ENCODE results near the gene FSCN2. TPM values are rescaled to one million over a fixed set of nuclear protein-coding genes. Genes with fewer than 3 reads are reported as not detected.

FSCN2 gene
- total and polyA plus RNA-seq, 10 of the 15 experiments (the other 5 are each of a cell fraction or from before 2014, with no cell fraction given), result 0.12 to 2.1 (median 0.65) TPM; not detected in 3

- no peaks in the 10 kb centered on the region for H3K4me1 ChIP-seq (ENCODE audit: control insufficient read depth, insufficient read depth, low read length)
- no peaks in the 10 kb centered on the region; the same call in 2 of the 3 replicates for H3K9me3 ChIP-seq (replicated peaks; ENCODE audit: control insufficient read depth, insufficient read depth, low read length)
- POLR2A ChIA-PET, result interaction anchor here (0.6 kb wide), 1 partner anchor 254 kb away, joined by 4 read pairs; no protein-coding TSS in a partner anchor
- no TSS peak for BruUV-seq (replicated peaks)
- CTCF ChIA-PET, result no interaction called here
- no peak for FAIRE-seq
- RAD21 ChIA-PET (ENCODE audit: unreplicated experiment), result interaction anchor here (1.1 to 1.5 kb wide), 2 partner anchors 12 to 207 kb away, joined by 3 to 4 read pairs; no protein-coding TSS in a partner anchor
- no peak overlapping the region for H3K27ac ChIP-seq (ENCODE audit: control insufficient read depth, insufficient read depth)
- H3K27me3 ChIP-seq (replicated peaks in 1 of 2; ENCODE audit: control insufficient read depth in 2 of 2, insufficient read depth in 2 of 2, low read length in 1 of 2), result no peaks in the 10 kb centered on the region
- in situ Hi-C loops (cut with MboI) (loop anchor here (25.0 kb wide), 1 partner anchor 362 kb away; no protein-coding TSS in a partner anchor), intact Hi-C loops (cut with micrococcal nuclease; ENCODE audit: unreplicated experiment) (no loop called here)
- SMC1A ChIA-PET (ENCODE audit: uncharacterized antibody, unreplicated experiment), result no interaction called here
- WGBS (ENCODE audit: insufficient coverage, insufficient replicate concordance, low lambda C conversion rate, missing lambda C conversion rate), result 60% methylated on average over 23 of the region's 64 CpGs
- no peak overlapping the region for H3K4me2 ChIP-seq (ENCODE audit: control insufficient read depth, insufficient read depth)
- no peak for ATAC-seq
- no peak for DNase-seq (ENCODE audit: low read depth, low spot score)
- H4K20me1 ChIP-seq (ENCODE audit: control insufficient read depth, insufficient read depth), result no peaks in the 10 kb centered on the region
- no peak overlapping the region for H3K9ac ChIP-seq (ENCODE audit: control insufficient read depth, insufficient read depth, low read length)
- no peaks in the 10 kb centered on the region for H3K36me3 ChIP-seq (ENCODE audit: control insufficient read depth in 2 of 2, insufficient read depth in 2 of 2, low read length in 1 of 2)
- no peak overlapping the region for H2AFZ ChIP-seq (ENCODE audit: control insufficient read depth, low read depth, low read length)
- H3K4me3 ChIP-seq, result no peak overlapping the region
- TF ChIP-seq SUZ12 (IDR thresholded peaks at IDR 0.05; ENCODE audit: unreplicated experiment) (no peak), RELA (IDR thresholded peaks at IDR 0.05; ENCODE audit: borderline replicate concordance, partially characterized antibody) (no peak), POLR2AphosphoS2 (IDR thresholded peaks at IDR 0.05; ENCODE audit: low read depth, low read length) (no peak), ESRRA (IDR thresholded peaks at IDR 0.05; ENCODE audit: low read length) (no peak)
- H3K79me2 ChIP-seq (ENCODE audit: control insufficient read depth, insufficient read depth, low read length), result no peaks in the 10 kb centered on the region
These were observed 29.1 kb upstream of the FSCN2 start for GRCh38 chr17:81498953-81499600.

- 10% methylated on average over 12 of the region's 12 CpGs for WGBS (ENCODE audit: insufficient coverage, insufficient replicate concordance, low lambda C conversion rate, missing lambda C conversion rate)
- intact Hi-C loops (cut with micrococcal nuclease; ENCODE audit: unreplicated experiment) (no loop called here), in situ Hi-C loops (cut with MboI) (loop anchor here (25.0 kb wide), 1 partner anchor 362 kb away; no protein-coding TSS in a partner anchor)
- H4K20me1 ChIP-seq (ENCODE audit: control insufficient read depth, insufficient read depth), result no peaks in the 10 kb centered on the region
- no peak overlapping the region for H3K4me3 ChIP-seq
- H3K27me3 ChIP-seq (replicated peaks in 1 of 2; ENCODE audit: control insufficient read depth in 2 of 2, insufficient read depth in 2 of 2, low read length in 1 of 2), result no peaks in the 10 kb centered on the region
- no peaks in the 10 kb centered on the region; the same call in 2 of the 3 replicates for H3K9me3 ChIP-seq (replicated peaks; ENCODE audit: control insufficient read depth, insufficient read depth, low read length)
- ChIA-PET CTCF (interaction anchor here (1.3 kb wide), 1 partner anchor 101 kb away, joined by 3 read pairs; no protein-coding TSS in a partner anchor), RAD21 (ENCODE audit: unreplicated experiment) (interaction anchor here (1.1 to 1.5 kb wide), 2 partner anchors 11 to 208 kb away, joined by 3 to 4 read pairs; no protein-coding TSS in a partner anchor), SMC1A (ENCODE audit: uncharacterized antibody, unreplicated experiment) (no interaction called here), POLR2A (no interaction called here)
- no peaks in the 10 kb centered on the region for H3K36me3 ChIP-seq (ENCODE audit: control insufficient read depth in 2 of 2, insufficient read depth in 2 of 2, low read length in 1 of 2)
- no peak overlapping the region for H3K27ac ChIP-seq (ENCODE audit: control insufficient read depth, insufficient read depth)
- H2AFZ ChIP-seq (ENCODE audit: control insufficient read depth, low read depth, low read length), result no peak overlapping the region
- BruUV-seq (replicated peaks), result no TSS peak
- H3K4me2 ChIP-seq (ENCODE audit: control insufficient read depth, insufficient read depth), result no peak overlapping the region
- H3K79me2 ChIP-seq (ENCODE audit: control insufficient read depth, insufficient read depth, low read length), result no peaks in the 10 kb centered on the region
- H3K9ac ChIP-seq (ENCODE audit: control insufficient read depth, insufficient read depth, low read length), result no peak overlapping the region
- no peak for FAIRE-seq
- no peak for ATAC-seq
- no peaks in the 10 kb centered on the region for H3K4me1 ChIP-seq (ENCODE audit: control insufficient read depth, insufficient read depth, low read length)
- DNase-seq (ENCODE audit: low read depth, low spot score), result no peak
- TF ChIP-seq ESRRA (IDR thresholded peaks at IDR 0.05; ENCODE audit: low read length), result no peak
- TF ChIP-seq MYC (IDR thresholded peaks at IDR 0.05; ENCODE audit: insufficient read depth, insufficient read length, insufficient replicate concordance, low read length, severe bottlenecking), result no peak
- no peak for TF ChIP-seq TAF1 (IDR thresholded peaks at IDR 0.05; ENCODE audit: borderline replicate concordance, low read depth, low read length)
- no peak for TF ChIP-seq MLLT1 (IDR thresholded peaks at IDR 0.05)
- no peak for TF ChIP-seq HDAC6 (IDR thresholded peaks at IDR 0.05; ENCODE audit: unreplicated experiment)
- TF ChIP-seq RB1 (IDR thresholded peaks at IDR 0.05; ENCODE audit: borderline replicate concordance), result no peak
- no peak for TF ChIP-seq BCL3 (IDR thresholded peaks at IDR 0.05; ENCODE audit: borderline replicate concordance, insufficient read depth, low read depth, low read length, poor library complexity, severe bottlenecking)
- TF ChIP-seq USF2 (IDR thresholded peaks at IDR 0.05; ENCODE audit: borderline replicate concordance, low read depth, low read length), result no peak
- no peak for TF ChIP-seq ZNF384 (IDR thresholded peaks at IDR 0.05; ENCODE audit: borderline replicate concordance, low read depth, low read length)
These were observed 28.6 kb upstream of the FSCN2 start for GRCh38 chr17:81499601-81499970.

Measured in GM12878 (cell line).